Muscle layer of duodenum (tissue), 2 donors: Measurements from ENCODE around the gene HES7.

ENCODE experiments used
- H3K27ac ChIP-seq: one replicate; pipeline ENCODE4 v1.7.0; 2013; ENCODE audit warnings: mild to moderate bottlenecking, low read length
- H3K27me3 ChIP-seq: one replicate; pipeline ENCODE4 v1.7.0; 2013; ENCODE audit warnings: low read depth, mild to moderate bottlenecking, control low read depth, low read length
- H3K36me3 ChIP-seq, 2 donors: one replicate each; pipeline ENCODE4 v1.7.0; 2013; ENCODE audit warnings: low read length in 2 of 2, control low read depth in 1 of 2, mild to moderate bottlenecking in 1 of 2; ENCODE audit not compliant: insufficient read depth in 2 of 2, control insufficient read depth in 1 of 2
- H3K4me1 ChIP-seq, 2 donors: one replicate each; pipeline ENCODE4 v1.7.0; 2013; ENCODE audit warnings: low read length in 2 of 2, mild to moderate bottlenecking in 2 of 2, control low read depth in 1 of 2, moderate library complexity in 1 of 2; ENCODE audit not compliant: insufficient read depth in 2 of 2, control insufficient read depth in 1 of 2
- H3K4me3 ChIP-seq, 2 donors: one replicate each; pipeline ENCODE4 v1.7.0; 2013; ENCODE audit warnings: low read length in 2 of 2, low read depth in 1 of 2, mild to moderate bottlenecking in 1 of 2
- H3K9me3 ChIP-seq, 2 donors: one replicate each; pipeline ENCODE4 v1.7.0; 2013; ENCODE audit warnings: low read length in 2 of 2, control low read depth in 1 of 2, mild to moderate bottlenecking in 1 of 2; ENCODE audit not compliant: control insufficient read depth in 1 of 2
- donor health status: healthy.

Gene HES7

GRCh38 chr17:8125947-8126490 is 2.1 kb upstream of the HES7 start:
- H3K27me3 ChIP-seq = peaks cover 31% of the 10 kb centered on the region
- peak overlapping the region; percentile 72 to 81 for H3K4me3 ChIP-seq
- no peaks in the 10 kb centered on the region for H3K36me3 ChIP-seq
- no peak overlapping the region for H3K27ac ChIP-seq
- H3K9me3 ChIP-seq = no peaks in the 10 kb centered on the region
- H3K4me1 ChIP-seq = peaks cover 13 to 58% of the 10 kb centered on the region in 2 donors

- Histone ChIP-seq H3K4me3 (peak overlapping the region; percentile 72 to 81), H3K27ac (no peak overlapping the region), H3K27me3 (peaks cover 31% of the 10 kb centered on the region), H3K9me3 (no peaks in the 10 kb centered on the region), H3K36me3 (no peaks in the 10 kb centered on the region), H3K4me1 (peaks cover 14 to 63% of the 10 kb centered on the region in 2 donors)
These were observed 1.4 kb upstream of the HES7 start for GRCh38 chr17:8125154-8125946.

- Histone ChIP-seq H3K4me1 (peaks cover 21 to 63% of the 10 kb centered on the region in 2 donors), H3K4me3 (peak overlapping the region; percentile 73 to 81), H3K27me3 (peaks cover 31% of the 10 kb centered on the region), H3K36me3 (no peaks in the 10 kb centered on the region), H3K27ac (no peak overlapping the region), H3K9me3 (no peaks in the 10 kb centered on the region)
These were observed 646 bp upstream of the HES7 start for GRCh38 chr17:8124350-8125153.

- H3K27me3 ChIP-seq = peaks cover 31% of the 10 kb centered on the region
- no peaks in the 10 kb centered on the region for H3K36me3 ChIP-seq
- no peaks in the 10 kb centered on the region for H3K9me3 ChIP-seq
- peaks cover 25 to 71% of the 10 kb centered on the region in 2 donors for H3K4me1 ChIP-seq
- H3K4me3 ChIP-seq = peak overlapping the region; percentile 57 to 73
- no peak overlapping the region for H3K27ac ChIP-seq
These were observed 797 bp downstream of the HES7 start for GRCh38 chr17:8122924-8123694.

- Histone ChIP-seq H3K27ac (no peak overlapping the region), H3K4me1 (peaks cover 31 to 77% of the 10 kb centered on the region in 2 donors), H3K4me3 (peak overlapping the region; percentile 57 to 73), H3K9me3 (no peaks in the 10 kb centered on the region), H3K27me3 (peaks cover 34% of the 10 kb centered on the region), H3K36me3 (no peaks in the 10 kb centered on the region)
These were observed 1.4 kb downstream of the HES7 start for GRCh38 chr17:8122422-8122923.

- Histone ChIP-seq H3K27me3 (peaks cover 34% of the 10 kb centered on the region), H3K4me3 (peak overlapping the region; percentile 57 to 73), H3K9me3 (no peaks in the 10 kb centered on the region), H3K36me3 (no peaks in the 10 kb centered on the region), H3K27ac (no peak overlapping the region), H3K4me1 (peaks cover 33 to 75% of the 10 kb centered on the region in 2 donors)
These were observed 2.1 kb downstream of the HES7 start for GRCh38 chr17:8121681-8122421.

- H3K27ac ChIP-seq = no peak overlapping the region
- peaks cover 39% of the 10 kb centered on the region for H3K27me3 ChIP-seq
These were observed 2.6 kb downstream of the HES7 start for GRCh38 chr17:8121407-8121680.

GRCh38 chr17:8120520-8121406 is 3.1 kb downstream of the HES7 start:
- H3K9me3 ChIP-seq = no peaks in the 10 kb centered on the region
- peaks cover 45% of the 10 kb centered on the region for H3K27me3 ChIP-seq
- no peaks in the 10 kb centered on the region for H3K36me3 ChIP-seq
- H3K27ac ChIP-seq = no peak overlapping the region
- H3K4me3 ChIP-seq = peak overlapping the region; percentile 42 to 73
- peaks cover 29 to 69% of the 10 kb centered on the region in 2 donors for H3K4me1 ChIP-seq

More at GRCh38 chr17:8121407-8121680, 2.6 kb downstream of the HES7 start:
- Histone ChIP-seq H3K36me3 (no peaks in the 10 kb centered on the region), H3K4me1 (peaks cover 33 to 74% of the 10 kb centered on the region in 2 donors), H3K4me3 (peak overlapping the region in 1 of 2 donors; percentile 73), H3K9me3 (no peaks in the 10 kb centered on the region)

GRCh38 chr17:8119581-8120519 is 4.1 kb downstream of the HES7 start:
- Histone ChIP-seq H3K4me3 (peak overlapping the region; percentile 75 to 84), H3K36me3 (no peaks in the 10 kb centered on the region), H3K27ac (no peak overlapping the region), H3K4me1 (peaks cover 27 to 60% of the 10 kb centered on the region in 2 donors), H3K27me3 (peaks cover 50% of the 10 kb centered on the region), H3K9me3 (no peaks in the 10 kb centered on the region)
